ENCODE results near the gene AIPL1.

GRCh38 chr17:6475411-6475810, 40.5 kb upstream of the AIPL1 start:
- TF ChIP-seq, protein P1, sequence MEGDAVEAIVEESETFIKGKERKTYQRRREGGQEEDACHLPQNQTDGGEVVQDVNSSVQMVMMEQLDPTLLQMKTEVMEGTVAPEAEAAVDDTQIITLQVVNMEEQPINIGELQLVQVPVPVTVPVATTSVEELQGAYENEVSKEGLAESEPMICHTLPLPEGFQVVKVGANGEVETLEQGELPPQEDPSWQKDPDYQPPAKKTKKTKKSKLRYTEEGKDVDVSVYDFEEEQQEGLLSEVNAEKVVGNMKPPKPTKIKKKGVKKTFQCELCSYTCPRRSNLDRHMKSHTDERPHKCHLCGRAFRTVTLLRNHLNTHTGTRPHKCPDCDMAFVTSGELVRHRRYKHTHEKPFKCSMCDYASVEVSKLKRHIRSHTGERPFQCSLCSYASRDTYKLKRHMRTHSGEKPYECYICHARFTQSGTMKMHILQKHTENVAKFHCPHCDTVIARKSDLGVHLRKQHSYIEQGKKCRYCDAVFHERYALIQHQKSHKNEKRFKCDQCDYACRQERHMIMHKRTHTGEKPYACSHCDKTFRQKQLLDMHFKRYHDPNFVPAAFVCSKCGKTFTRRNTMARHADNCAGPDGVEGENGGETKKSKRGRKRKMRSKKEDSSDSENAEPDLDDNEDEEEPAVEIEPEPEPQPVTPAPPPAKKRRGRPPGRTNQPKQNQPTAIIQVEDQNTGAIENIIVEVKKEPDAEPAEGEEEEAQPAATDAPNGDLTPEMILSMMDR (IDR thresholded peaks at IDR 0.05), result no peak
- TF ChIP-seq POLR2A (IDR thresholded peaks at IDR 0.05) (no peak), POLR2AphosphoS5 (IDR thresholded peaks at IDR 0.05) (no peak)
